Activated naive CD8-positive, alpha-beta T cell treated with anti-CD3 and anti-CD28 coated beads, Interleukin-2, amount 50 U/mL, for 16 hours (primary cell): ENCODE data around the gene COL25A1.
"Not testable (repeated sequence)": the region's sequence is repeated elsewhere in the genome, so short reads cannot be mapped to it uniquely, and the experiment has no call there.

Experiments used
- DNase-seq: peaks from one replicate; pipeline ENCODE4 v3.0.0-alpha.2; 2020; ENCODE audit warnings: low read depth, low spot score

COL25A1 gene

GRCh38 chr4:108906866-108907367 is 395.5 kb downstream of the COL25A1 start:
- DNase-seq = no peak

DNA sequence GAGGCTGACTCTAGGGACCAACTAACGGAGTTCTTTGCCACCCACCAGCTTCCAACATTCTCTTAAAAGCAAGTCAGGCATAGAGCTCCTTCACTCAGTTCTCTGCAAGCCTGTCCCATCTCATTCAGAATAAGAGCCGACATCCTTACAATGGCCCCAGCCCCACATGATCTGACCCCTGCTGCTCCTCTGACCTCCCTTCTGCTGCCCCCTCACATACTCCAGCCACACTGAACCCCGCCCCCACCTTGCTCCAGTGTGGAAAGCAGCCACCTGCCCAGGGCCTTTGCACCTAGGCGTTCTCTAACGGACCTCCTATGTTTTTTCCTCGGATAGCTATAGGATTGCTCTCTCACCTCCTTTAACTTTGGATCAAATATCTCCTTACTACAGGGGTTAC is 396.5 kb downstream of the COL25A1 start:
- DNase-seq = no peak

DNA sequence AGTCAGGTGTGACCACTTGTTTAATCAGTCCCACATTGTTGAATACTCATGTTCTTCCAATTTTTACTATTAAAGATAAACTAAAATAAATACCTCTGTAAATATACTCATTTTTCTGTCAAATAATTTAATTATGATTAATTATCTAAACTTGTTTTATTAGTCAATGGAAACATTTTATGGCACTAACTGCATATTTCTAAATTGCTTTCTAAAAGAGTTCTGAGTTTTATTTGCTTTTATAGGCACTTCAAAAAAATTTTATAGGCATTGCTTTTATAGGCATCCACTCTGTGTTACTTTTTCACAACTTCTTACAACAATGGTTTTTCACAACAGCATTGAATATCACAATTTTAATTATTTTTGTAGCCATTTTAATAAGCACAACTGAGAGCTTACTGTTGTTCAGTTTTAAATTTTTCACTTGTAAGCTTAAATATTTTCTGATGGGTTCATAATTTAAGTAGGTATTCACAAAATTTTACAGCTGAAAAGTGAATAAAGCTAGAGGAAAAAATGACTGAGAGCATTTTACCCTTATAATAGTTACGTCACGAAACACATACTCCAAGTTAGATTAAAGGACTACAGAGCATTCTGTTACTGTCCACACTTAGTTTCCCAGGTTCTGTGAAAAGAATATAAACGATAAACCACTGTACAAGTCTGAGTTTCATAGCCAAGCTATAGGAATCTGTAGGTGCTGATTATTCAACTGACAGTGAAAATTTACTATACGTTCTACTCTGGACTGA is 398.8 kb downstream of the COL25A1 start:
- DNase-seq = no peak

DNA sequence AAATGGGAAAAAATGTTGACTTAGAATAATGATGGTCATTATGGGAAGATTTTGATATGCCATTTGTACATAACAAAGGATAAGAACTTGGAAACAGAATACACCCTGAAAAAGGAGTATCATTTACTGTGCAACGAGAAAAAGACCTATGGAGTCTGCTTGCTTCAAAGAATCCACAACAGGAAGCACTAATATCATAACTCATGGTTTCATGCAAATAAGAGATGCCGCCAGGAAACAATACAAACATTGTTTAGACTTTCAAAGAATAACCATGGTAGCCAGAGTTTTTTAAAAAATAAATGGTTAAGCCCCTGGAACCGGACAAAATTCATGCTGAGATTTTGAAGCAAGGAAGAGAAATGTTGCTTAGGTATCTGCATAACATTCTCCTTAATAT is 399.7 kb downstream of the COL25A1 start:
- no peak for DNase-seq

DNA sequence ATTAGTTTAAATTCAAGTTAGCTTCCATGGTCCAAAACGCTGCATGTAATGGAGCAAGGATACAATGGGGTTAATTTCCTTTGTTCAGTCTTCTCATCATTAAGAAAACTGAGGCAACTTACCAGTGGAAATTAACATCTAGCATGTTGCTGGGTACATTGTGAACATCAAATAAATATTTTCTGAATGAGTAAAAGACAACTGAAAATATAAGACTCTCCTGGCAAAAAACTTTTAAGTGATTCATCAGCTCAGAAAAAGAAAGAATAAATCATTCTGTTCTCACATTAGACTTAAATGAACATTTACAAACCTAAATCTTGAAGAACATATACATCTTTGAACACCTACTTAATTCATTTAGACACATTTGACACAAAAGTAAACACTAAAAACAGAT is 401.2 kb downstream of the COL25A1 start:
- DNase-seq = no peak

- DNase-seq = no peak
Observed at GRCh38 chr4:108900018-108900580, 402.4 kb downstream of the COL25A1 start.

DNA sequence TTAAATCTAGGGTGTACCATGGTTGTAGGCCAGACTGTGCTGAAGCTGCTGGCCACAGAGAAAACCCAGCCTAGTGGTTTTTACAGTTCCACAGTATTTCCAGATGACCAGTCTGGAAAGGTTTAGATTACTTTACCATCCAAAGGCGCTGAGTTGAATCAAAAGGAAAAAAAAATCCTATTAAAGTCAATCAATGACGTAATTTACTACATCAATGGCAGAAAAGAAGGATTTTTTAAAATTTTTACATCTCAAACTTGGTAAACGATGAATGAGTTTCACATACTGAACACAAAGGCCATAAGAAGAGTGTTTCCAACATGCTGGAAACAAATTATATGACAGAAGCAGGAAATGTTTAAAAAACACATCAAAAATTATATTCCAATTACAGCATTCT is 409.0 kb downstream of the COL25A1 start:
- DNase-seq = no peak

DNA sequence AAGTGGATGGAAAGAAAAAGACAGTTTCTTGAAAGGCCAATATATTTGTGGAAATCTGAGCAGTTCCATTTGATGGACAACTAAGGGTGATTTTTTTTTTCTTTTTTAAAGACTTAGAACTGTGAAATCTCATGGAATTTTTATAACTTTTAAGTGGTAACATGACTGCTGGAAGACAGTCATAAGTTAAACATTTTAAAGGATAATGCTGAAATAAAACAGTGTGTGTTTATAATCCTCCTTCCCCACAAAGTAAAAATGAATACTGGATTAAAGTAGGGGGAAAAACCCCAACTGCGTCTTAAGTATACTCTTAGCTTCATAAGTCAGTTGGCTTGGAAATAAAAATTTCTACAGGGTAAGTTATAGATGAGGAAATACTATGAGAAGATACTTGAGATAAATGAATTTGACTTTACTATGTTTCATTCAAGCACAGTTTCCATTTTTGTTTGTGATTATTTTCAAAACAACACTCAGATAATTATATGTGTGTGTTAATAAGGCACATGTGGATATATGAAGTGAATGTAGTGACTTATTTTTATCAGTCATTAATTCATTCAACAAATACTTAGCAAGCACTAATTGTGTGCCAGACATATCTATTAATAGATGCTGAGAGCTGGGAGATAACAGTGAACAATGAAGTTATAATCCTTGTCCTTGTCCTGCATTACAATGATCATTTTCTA is 410.4 kb downstream of the COL25A1 start:
- DNase-seq = no peak

GRCh38 chr4:108890484-108890881 is 412.0 kb downstream of the COL25A1 start:
- no peak for DNase-seq

- DNase-seq = no peak
Observed at GRCh38 chr4:108889696-108890483, 412.6 kb downstream of the COL25A1 start.

GRCh38 chr4:108888769-108889168 is 413.7 kb downstream of the COL25A1 start:
- DNase-seq = no peak

DNA sequence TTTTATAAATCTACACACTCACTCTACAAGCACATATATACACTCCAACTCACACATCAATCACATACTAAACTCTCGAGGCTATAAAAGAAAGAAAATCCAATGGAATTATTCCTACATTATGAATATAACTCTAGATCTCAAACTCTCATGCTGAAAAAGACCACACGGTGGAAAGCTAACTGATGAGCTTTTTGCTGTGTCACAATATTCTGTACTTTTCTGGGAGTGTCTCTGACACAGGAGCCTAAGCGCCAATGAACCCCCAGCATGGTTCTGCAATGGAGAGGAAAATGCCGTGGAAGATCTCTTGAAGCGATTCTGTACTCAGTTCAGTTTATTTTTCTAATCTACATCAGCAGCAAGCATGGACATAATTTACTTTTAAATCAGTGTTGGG is 415.4 kb downstream of the COL25A1 start:
- no peak for DNase-seq

DNA sequence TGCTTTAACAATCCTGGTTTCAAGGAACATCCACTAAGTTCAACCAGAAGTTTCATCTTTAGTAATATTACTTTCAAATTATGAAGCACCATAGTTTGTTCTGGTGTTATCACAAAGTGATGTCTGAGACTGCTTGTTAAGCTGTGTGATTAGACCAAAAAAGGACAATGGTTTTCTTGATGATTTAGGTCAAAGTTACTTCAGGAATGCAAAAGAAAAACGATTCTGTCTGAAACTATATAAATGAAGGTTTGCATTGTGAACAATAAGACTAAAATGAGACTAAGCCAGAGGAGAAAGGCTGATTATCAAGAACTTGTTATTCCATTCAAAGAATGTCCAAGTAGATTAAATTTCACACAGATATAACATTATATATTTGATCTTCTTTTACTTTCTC is 417.2 kb downstream of the COL25A1 start:
- no peak for DNase-seq

GRCh38 chr4:108884596-108884995 is 417.9 kb downstream of the COL25A1 start:
- no peak for DNase-seq

DNA sequence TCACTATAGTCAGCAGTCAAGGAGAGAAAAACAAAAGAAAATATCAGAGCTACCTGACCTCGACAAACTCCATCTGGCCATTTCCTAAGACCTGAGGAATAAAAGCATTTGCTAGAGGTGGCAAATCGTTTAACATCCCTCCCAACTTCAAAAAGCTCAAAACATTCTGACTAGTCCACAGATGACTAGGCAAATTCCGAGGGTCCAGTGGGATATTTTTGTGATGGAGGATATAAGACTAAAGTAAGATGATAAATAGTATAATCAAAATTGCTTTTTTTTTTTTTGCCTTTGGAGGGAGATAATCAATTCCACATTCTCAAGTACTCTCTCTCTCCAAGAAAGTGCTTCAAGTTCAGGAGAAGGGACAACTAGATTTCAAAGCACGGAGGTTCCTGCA is 420.5 kb downstream of the COL25A1 start:
- DNase-seq = no peak

DNA sequence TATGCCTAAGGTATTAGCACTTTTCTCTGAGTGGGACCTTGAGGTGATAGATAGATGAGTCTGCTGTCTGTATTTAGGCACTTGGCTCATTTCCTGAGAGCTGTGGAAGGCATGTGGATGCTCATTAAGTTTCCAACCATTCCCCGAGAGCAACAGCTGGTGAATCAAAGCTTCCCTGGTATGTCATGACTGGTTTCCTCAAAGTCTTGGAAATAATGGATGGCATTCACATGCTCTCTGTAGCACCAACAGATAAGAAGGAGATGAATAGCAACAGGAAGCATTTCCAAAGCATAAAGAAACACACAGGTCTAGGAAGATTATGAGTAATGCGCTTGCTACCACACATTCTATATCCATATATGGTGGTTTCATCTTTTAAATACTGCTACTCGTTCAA is 421.3 kb downstream of the COL25A1 start:
- DNase-seq = no peak

GRCh38 chr4:108878806-108879205 is 423.7 kb downstream of the COL25A1 start:
- DNase-seq = no peak

DNA sequence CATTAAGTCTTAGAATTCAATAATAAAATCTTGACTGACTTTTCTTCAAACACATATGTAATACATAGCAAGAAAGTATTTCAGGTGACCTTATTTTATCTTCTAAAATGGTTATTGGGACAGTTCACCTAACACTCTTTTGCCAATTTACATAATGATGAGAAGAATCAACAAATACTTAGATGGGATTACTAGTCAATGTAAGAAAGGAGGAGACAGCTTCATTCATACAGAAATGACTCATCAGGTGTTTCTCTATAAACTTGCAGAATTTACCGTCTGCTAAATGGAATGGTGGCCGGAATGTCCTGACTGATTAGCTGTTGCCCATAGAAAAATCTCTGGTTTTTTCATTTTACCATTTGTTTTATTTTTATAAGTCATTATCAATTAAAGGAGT is 424.6 kb downstream of the COL25A1 start:
- no peak for DNase-seq

GRCh38 chr4:108874806-108875205 is 427.7 kb downstream of the COL25A1 start:
- no peak for DNase-seq

DNA sequence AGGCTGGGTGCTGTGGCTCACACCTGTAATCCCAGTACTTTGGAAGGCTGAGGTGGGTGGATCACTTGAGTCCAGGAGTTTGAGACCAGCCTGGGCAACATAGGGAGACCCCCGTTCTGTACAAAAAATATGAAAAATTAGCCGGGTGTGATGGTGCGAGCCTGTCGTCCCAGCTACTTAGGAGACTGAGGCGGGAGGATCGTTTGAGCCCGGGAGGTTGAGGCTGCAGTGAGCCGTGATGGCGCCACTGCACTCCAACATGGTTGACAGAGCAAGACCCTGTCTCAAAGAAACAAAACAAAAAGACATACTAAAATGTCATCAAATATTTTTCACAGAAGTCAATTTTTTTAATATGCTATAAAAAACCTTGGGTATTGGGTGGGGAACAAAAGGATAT is 432.5 kb downstream of the COL25A1 start:
- not testable (repeated sequence) for DNase-seq

DNA sequence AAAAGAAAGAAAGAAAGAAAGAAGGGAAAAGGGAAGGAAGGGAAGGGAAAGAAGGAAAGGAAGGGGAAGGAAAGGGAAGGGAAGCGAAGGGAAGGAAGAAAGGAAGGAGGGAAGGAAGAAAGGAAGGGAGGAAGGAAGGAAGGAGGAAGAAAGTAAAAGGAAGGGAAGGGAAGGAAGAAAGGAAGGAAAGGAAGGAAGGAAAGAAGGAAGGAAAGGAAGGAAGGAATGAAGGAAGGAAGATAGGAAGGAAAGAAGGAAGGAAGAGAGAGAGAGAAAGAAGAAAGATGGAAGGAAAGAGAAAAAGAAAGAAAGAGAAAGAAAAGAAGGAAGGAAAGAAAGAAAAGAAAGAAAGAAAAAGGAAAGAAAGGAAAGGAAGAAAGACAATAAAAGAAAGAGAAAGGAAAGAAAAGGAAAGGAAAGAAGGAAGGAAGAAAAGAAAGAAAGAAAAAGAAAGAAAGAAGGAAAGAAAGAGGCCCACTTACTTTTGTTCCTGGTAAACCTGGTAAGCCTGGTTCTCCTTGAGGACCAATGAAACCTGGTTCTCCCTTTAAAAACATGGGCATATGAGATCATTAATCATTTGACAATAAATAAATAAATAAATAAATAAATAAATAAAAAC is 433.7 kb downstream of the COL25A1 start:
- DNase-seq = no peak

- DNase-seq = no peak
Observed at GRCh38 chr4:108867476-108867875, 435.0 kb downstream of the COL25A1 start.
